ENCODE data around the gene TPK1. TPM values are rescaled to one million over a fixed set of nuclear protein-coding genes. Genes with fewer than 3 reads are reported as not detected.

Gene TPK1
- total RNA-seq, 3 donors from 2014 or later (not counting 1 experiment from before 2014, with no cell fraction given): 20.9 to 28.6 (median 25.3) TPM

- Mint-ChIP-seq H3K36me3 (no peaks in the 10 kb centered on the region), H3K27ac (no peak overlapping the region), H3K9me3 (peaks cover 0 to 2% of the 10 kb centered on the region in 2 donors), H3K4me1 (peaks cover 14 to 25% of the 10 kb centered on the region in 2 donors), H3K27me3 (ENCODE audit: low read depth in 2 of 2) (no peaks in the 10 kb centered on the region), H3K4me3 (no peak overlapping the region)
- no peaks in the 10 kb centered on the region for H3K9me3 ChIP-seq (ENCODE audit: control insufficient read depth, insufficient read depth, low read length)
- no peak overlapping the region for H3K27ac ChIP-seq (ENCODE audit: low read length)
- H3K36me3 ChIP-seq (ENCODE audit: control insufficient read depth, insufficient read depth, low read length): no peaks in the 10 kb centered on the region
- 100% methylated on average over 1 of the region's 1 CpG for WGBS (ENCODE audit: insufficient coverage)
- ATAC-seq (no peak), DNase-seq (no peak)
- no peaks in the 10 kb centered on the region for H3K4me1 ChIP-seq (ENCODE audit: control insufficient read depth, insufficient read depth, low read length)
- H3K4me3 ChIP-seq (ENCODE audit: low read length): no peak overlapping the region
- no peak for TF ChIP-seq CTCF (IDR thresholded peaks at IDR 0.05)
- intact Hi-C loops (cut with micrococcal nuclease): no loop called here
- H3K27me3 ChIP-seq (ENCODE audit: control insufficient read depth, insufficient read depth, low read length): no peaks in the 10 kb centered on the region
Measured at GRCh38 chr7:144717720-144718119, 118.1 kb downstream of the TPK1 start.

- TF ChIP-seq CTCF (IDR thresholded peaks at IDR 0.05): no peak
- H3K36me3 ChIP-seq (ENCODE audit: control insufficient read depth, insufficient read depth, low read length): no peaks in the 10 kb centered on the region
- peaks cover 23 to 28% of the 10 kb centered on the region in 2 donors for H3K4me1 Mint-ChIP-seq
- no peak for ATAC-seq
- peaks cover 0 to 2% of the 10 kb centered on the region in 2 donors for H3K9me3 Mint-ChIP-seq
- H3K4me3 ChIP-seq (ENCODE audit: low read length): no peak overlapping the region
- H3K9me3 ChIP-seq (ENCODE audit: control insufficient read depth, insufficient read depth, low read length): no peaks in the 10 kb centered on the region
- 82% methylated on average over 1 of the region's 2 CpGs for WGBS (ENCODE audit: insufficient coverage)
- no peak overlapping the region for H3K27ac ChIP-seq (ENCODE audit: low read length)
- intact Hi-C loops (cut with micrococcal nuclease): no loop called here
- peak overlapping the region; percentile 49 for H3K4me3 Mint-ChIP-seq
- H3K27me3 Mint-ChIP-seq (ENCODE audit: low read depth in 2 of 2): no peaks in the 10 kb centered on the region
- H3K4me1 ChIP-seq (ENCODE audit: control insufficient read depth, insufficient read depth, low read length): no peaks in the 10 kb centered on the region
- H3K27ac Mint-ChIP-seq: peak overlapping the region in 1 of 2 donors; percentile 20
- no peaks in the 10 kb centered on the region for H3K27me3 ChIP-seq (ENCODE audit: control insufficient read depth, insufficient read depth, low read length)
- DNase-seq: no peak
- no peaks in the 10 kb centered on the region for H3K36me3 Mint-ChIP-seq
Measured at GRCh38 chr7:144713850-144714249, 122.0 kb downstream of the TPK1 start.

GRCh38 chr7:144710791-144711190 is 125.1 kb downstream of the TPK1 start:
- DNase-seq (no peak), ATAC-seq (no peak)
- H3K27ac Mint-ChIP-seq: no peak overlapping the region
- no peaks in the 10 kb centered on the region for H3K36me3 Mint-ChIP-seq
- H3K27me3 ChIP-seq (ENCODE audit: control insufficient read depth, insufficient read depth, low read length): no peaks in the 10 kb centered on the region
- intact Hi-C loops (cut with micrococcal nuclease): no loop called here
- H3K36me3 ChIP-seq (ENCODE audit: control insufficient read depth, insufficient read depth, low read length): no peaks in the 10 kb centered on the region
- TF ChIP-seq CTCF (IDR thresholded peaks at IDR 0.05): no peak
- peaks cover 23 to 28% of the 10 kb centered on the region in 2 donors for H3K4me1 Mint-ChIP-seq
- H3K4me3 Mint-ChIP-seq: no peak overlapping the region
- H3K27ac ChIP-seq (ENCODE audit: low read length): no peak overlapping the region
- H3K4me1 ChIP-seq (ENCODE audit: control insufficient read depth, insufficient read depth, low read length): no peaks in the 10 kb centered on the region
- no peak overlapping the region for H3K4me3 ChIP-seq (ENCODE audit: low read length)
- H3K27me3 Mint-ChIP-seq (ENCODE audit: low read depth in 2 of 2): no peaks in the 10 kb centered on the region
- H3K9me3 Mint-ChIP-seq: no peaks in the 10 kb centered on the region
- WGBS (ENCODE audit: insufficient coverage): 97% methylated on average over 3 of the region's 4 CpGs
- no peaks in the 10 kb centered on the region for H3K9me3 ChIP-seq (ENCODE audit: control insufficient read depth, insufficient read depth, low read length)

GRCh38 chr7:144709066-144709465 is 126.8 kb downstream of the TPK1 start:
- intact Hi-C loops (cut with micrococcal nuclease): no loop called here
- Histone ChIP-seq H3K36me3 (ENCODE audit: control insufficient read depth, insufficient read depth, low read length) (no peaks in the 10 kb centered on the region), H3K4me1 (ENCODE audit: control insufficient read depth, insufficient read depth, low read length) (no peaks in the 10 kb centered on the region), H3K27me3 (ENCODE audit: control insufficient read depth, insufficient read depth, low read length) (no peaks in the 10 kb centered on the region), H3K27ac (ENCODE audit: low read length) (no peak overlapping the region), H3K4me3 (ENCODE audit: low read length) (no peak overlapping the region), H3K9me3 (ENCODE audit: control insufficient read depth, insufficient read depth, low read length) (no peaks in the 10 kb centered on the region)
- Mint-ChIP-seq H3K9me3 (no peaks in the 10 kb centered on the region), H3K27me3 (ENCODE audit: low read depth in 2 of 2) (no peaks in the 10 kb centered on the region), H3K27ac (no peak overlapping the region), H3K4me3 (no peak overlapping the region), H3K36me3 (no peaks in the 10 kb centered on the region), H3K4me1 (peaks cover 19 to 20% of the 10 kb centered on the region in 2 donors)
- ATAC-seq (no peak), DNase-seq (no peak)
- no peak for TF ChIP-seq CTCF (IDR thresholded peaks at IDR 0.05)
- WGBS (ENCODE audit: insufficient coverage): 88% methylated on average over 1 of the region's 1 CpG
